GM19035 (cell line): ENCODE results near the gene SMIM45.
A peak's percentile ranks its signal among the peaks of the same experiment; 100 is the strongest.
"Not testable (repeated sequence)": the region's sequence is repeated elsewhere in the genome, so short reads cannot be mapped to it uniquely, and the experiment has no call there.

Experiments
- ATAC-seq: cut with Tn5 transposase; IDR thresholded peaks from one replicate; pipeline ENCODE4 v1.9.1; 2021; ENCODE audit not compliant: unreplicated experiment

Gene SMIM45

GRCh38 chr22:41934284-41935014, 17.5 kb upstream of the SMIM45 start:
- no peak for ATAC-seq

- ATAC-seq: no peak
These were observed 17.0 kb upstream of the SMIM45 start for GRCh38 chr22:41935015-41935351.

- ATAC-seq: no peak
These were observed 16.4 kb upstream of the SMIM45 start for GRCh38 chr22:41935509-41935908.

GRCh38 chr22:41936894-41937169, 15.1 kb upstream of the SMIM45 start:
- ATAC-seq: no peak

- ATAC-seq: peak; percentile 64
These were observed 11.7 kb upstream of the SMIM45 start for GRCh38 chr22:41939981-41940831.

GRCh38 chr22:41940832-41941765, 10.9 kb upstream of the SMIM45 start:
- peak; percentile 30 for ATAC-seq

- ATAC-seq: no peak
These were observed 8.2 kb upstream of the SMIM45 start for GRCh38 chr22:41943661-41944209.

GRCh38 chr22:41946629-41947423, 5.1 kb upstream of the SMIM45 start, which contains the start of gene CENPM:
TSS of gene CENPM (minus strand) at chr22:41947152. CDS start at chr22:41947076, 76 bp downstream.
- peak; percentile 79 for ATAC-seq

GRCh38 chr22:41947424-41948080, 4.4 kb upstream of the SMIM45 start:
- no peak for ATAC-seq

GRCh38 chr22:41948142-41948541, 3.8 kb upstream of the SMIM45 start:
- ATAC-seq: no peak

- ATAC-seq: not testable (repeated sequence)
These were observed 3.0 kb upstream of the SMIM45 start for GRCh38 chr22:41948928-41949296.

- no peak for ATAC-seq
These were observed 2.5 kb upstream of the SMIM45 start for GRCh38 chr22:41949297-41949965.

- no peak for ATAC-seq
These were observed 763 bp downstream of the SMIM45 start for GRCh38 chr22:41952713-41953112.

- no peak for ATAC-seq
These were observed 6.1 kb downstream of the SMIM45 start for GRCh38 chr22:41957941-41958556.

GRCh38 chr22:41963453-41964111, 11.6 kb downstream of the SMIM45 start:
- ATAC-seq: no peak

- ATAC-seq: no peak
These were observed 12.2 kb downstream of the SMIM45 start for GRCh38 chr22:41964112-41964491.

- ATAC-seq: no peak
These were observed 14.3 kb downstream of the SMIM45 start for GRCh38 chr22:41966225-41966606.

GRCh38 chr22:41966607-41967240, 14.8 kb downstream of the SMIM45 start:
- no peak for ATAC-seq
